ENCODE results near the gene NAT8L.
"Not testable (repeated sequence)": the region's sequence is repeated elsewhere in the genome, so short reads cannot be mapped to it uniquely, and the experiment has no call there.

NAT8L gene

GRCh38 chr4:2059046-2059725, at the start of gene NAT8L:
TSS of gene NAT8L (plus strand) at chr4:2059327. CDS start at chr4:2059512, 185 bp downstream.
- peak; percentile 28 to 90 for DNase-seq

DNA sequence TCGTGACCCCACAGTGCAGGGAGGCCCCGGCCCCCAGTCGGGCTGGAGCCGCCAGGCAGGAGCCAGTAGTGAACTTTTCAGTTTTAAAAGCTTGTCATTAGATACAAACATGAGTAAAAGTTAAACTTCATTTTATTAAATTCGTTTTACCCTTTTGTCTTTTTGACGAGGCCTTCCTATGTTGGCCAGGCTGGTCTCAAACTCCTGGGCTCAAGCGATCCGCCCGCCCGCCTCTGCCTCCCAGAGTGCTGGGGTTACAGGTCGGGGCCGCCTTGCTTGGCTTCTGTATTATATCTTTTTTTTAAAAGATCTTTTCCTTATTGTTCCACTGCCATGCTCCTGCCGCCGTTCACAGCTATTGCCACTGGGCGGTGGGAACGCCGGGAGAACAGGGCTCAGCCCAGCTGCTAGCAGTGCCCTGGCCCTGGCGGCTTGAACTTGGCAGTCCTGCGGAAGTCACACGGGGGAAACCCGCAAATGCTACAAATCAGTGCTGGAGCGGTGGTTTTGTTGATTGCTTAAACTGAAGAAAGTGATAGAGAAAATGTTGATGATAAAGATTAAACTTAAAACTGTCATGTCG, 49.4 kb upstream of the NAT8L start:
- peak; percentile 45 to 76 for DNase-seq

GRCh38 chr4:2011583-2011982, 47.5 kb upstream of the NAT8L start:
- no peak for DNase-seq

DNA sequence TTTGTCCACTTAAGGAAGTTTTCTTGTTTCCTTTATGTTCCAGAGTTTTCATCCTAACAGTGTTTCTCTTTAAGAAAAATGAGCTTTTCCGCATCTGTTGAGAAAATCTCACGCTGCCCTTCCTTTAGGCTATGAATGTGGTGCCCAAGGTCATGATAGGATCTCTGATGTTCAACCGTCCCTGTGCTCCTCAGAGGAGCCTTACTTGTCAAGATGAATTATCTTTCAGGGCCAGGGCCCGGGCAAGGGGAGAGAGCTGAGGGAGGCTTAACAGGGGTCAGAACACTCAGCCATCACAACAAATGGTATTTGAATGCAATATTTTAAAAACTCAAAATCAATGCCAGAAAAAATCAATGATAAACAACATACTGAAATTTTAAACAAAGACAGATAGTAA, 44.1 kb upstream of the NAT8L start:
- DNase-seq, result no peak

DNA sequence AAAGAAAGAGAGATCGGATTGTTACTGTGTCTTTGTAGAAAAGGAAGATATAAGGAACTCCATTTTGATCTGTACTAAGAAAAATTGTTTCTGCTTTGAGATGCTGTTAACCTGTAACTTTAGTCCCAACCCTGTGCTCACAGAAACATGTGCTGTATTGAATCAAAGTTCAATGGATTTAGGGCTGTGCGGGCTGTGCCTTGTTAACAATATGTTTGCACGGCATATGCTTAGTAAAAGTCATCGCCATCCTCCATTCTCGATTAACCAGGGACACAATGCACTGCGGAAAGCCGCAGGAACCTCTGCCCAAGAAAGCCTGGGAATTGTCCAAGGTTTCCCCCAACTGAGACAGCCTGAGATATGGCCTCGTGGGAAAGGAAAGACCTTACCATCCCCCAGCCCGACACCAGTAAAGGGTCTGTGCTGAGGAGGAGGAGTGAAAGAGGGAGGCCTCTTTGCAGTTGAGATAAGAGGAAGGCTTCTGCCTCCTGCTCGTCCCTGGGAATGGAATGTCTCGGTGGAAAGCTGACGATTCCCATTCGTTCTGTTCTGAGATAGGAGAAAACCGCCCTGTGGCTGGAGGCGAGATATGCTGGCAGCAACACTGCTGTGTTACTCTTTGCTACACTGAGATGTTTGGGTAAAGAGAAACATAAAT, 37.6 kb upstream of the NAT8L start:
- not testable (repeated sequence) for DNase-seq

DNA sequence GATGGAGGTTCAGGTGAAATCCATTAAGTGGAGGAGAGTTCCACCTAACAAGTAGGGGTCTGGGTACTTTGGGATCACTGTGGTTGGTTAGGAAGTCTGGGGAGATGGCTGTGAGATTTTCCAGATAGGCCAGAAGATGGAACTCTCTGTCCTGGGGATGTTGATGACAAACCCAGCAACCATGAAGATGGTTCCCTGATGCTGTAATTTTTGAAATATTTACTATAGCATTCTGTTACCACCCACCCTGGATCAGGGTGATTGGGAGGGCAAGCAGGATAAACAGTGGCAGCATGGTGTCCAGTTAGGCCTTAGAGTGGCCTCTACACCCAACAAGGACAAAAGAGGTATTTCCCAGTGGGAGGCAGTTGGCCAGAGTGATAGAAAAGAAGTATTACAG, 34.4 kb upstream of the NAT8L start:
- no peak for DNase-seq

GRCh38 chr4:2025817-2026216, 33.3 kb upstream of the NAT8L start:
- DNase-seq, result no peak

DNA sequence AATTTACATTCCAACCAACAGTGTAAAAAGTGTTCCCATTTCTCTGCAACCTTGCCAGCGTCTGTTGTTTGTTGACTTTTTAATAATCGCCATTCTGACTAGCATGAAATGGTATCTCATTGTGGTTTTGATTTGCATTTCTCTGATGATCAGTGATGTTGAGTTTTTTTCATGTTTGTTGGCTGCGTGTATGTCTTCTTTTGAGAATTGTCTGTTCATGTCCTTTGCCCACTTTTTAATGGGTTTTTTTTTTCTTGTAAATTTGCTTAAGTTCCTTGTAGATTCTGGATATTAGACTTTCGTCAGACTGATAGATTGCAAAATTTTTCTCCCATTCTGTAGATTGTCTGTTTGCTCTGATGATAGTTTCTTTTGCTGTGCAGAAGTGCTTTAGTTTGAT, 32.0 kb upstream of the NAT8L start:
- DNase-seq, result peak in 1 of 2 experiments; percentile 25

DNA sequence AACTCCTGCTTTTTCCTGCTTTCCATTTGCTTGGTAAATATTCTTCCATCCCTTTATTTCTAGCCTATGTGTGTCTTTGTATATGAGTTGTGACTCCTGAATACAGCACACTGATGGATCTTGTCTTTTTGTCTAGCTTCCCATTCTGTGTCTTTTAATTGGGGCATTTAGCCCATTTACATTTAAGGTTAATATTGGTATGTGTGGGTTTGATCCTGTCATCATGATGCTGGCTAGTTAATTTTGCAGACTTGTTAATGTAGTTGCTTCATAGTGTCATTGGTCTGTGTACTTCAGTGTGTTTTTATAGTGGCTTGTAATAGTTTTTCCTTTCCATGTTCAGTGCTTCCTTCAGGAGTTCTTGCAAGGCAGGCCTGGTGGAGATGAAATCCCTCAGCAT, 28.0 kb upstream of the NAT8L start:
- not testable (repeated sequence) for DNase-seq

DNA sequence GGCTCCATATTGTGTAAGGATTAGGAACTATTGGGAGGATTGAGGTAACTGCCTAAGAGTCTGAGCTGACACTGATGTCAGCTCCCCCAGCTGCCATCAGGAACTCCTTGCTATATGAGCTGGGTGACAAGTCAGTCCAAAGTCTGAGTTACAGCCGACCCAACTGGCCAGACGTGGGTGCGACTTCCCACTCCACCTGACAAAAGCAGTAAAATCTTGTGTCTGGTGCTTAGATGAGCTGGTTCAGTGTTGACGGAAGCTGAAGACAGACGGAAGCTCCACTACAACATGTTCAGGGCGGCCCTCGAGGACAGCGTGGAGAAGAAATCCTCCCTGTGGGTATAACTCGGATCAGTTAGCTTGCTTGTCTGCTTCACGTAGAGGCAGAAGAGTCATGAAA, 22.8 kb upstream of the NAT8L start:
- DNase-seq, result no peak

GRCh38 chr4:2036866-2037265, 22.3 kb upstream of the NAT8L start:
- DNase-seq, result no peak

- DNase-seq, result peak in 1 of 2 experiments; percentile 59
Observed at GRCh38 chr4:2040391-2041238, 18.5 kb upstream of the NAT8L start.

DNA sequence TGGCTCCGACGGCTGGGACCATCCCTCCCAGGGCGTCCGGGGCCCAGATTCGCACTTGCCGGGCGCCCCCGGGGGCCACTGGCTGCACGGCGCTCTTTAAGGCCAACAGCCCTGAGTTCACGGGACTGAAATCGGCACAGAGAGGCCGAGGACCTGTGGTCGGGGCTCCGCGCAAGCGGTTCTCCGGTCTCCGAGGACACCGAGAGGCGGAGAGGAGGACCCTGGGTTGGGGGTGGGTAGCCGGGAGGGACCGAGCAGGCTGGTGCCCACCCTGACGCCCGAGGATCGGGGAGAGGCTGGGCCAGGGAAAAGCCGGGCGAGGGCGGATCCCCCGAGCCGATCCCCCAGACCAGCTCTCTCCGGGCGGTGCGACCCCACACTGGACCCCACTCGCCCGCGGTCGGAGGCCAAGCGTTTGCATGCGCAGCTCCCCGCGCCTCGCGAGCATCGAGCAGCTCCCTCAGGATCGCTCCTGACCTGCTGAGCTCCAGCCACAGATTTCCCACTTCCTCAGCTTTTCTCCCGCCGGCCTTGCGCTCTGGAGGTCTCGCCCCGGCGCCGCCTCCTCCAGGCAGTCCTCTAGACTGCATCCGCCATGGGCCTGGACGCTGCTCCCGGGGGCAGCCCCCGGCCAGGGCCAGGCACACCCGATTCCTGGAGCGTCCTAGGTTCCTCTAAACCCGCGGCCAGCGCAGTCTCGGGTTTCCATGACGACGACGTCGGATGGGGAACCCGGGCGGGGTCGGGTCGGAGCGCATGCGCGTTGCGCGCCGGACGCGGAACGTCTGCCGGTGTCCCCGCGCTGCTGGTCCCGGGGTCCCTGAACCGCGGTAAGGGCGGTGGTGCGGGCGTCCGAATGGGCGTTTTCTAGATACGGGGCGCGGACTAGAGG, 17.6 kb upstream of the NAT8L start:
- DNase-seq, result peak in 1 of 2 experiments; percentile 86

DNA sequence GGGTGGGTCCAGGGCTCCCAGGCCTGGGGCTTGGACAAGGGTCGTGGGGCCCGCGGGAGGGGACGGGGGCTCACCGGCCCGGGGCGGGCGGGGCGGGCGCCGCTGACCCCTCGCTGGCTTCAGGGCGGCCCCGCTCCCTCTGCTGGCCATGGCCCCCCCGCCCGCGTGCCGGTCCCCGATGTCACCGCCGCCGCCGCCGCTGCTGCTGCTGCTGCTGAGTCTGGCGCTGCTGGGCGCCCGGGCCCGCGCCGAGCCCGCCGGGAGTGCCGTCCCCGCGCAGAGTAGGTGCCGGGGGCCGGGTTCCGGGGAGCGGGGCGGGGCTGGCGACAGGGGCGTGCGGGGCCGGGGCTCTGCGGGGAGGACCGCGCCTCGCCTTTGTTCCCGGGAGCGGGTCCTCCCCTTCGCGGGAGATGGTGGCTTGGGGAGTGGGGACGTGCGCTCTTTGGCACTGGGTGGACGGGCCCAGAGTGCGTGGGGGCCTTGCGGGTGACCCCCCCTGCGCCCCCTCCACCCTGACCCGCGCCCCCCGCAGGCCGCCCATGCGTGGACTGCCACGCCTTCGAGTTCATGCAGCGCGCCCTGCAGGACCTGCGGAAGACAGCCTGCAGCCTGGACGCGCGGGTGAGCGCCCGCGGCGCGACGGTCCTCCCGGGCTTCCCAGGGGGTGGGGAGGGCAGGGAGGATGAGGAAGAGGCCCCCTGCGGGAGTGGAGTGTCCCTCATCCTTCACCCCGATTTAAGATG, 16.8 kb upstream of the NAT8L start:
- DNase-seq, result peak in 1 of 2 experiments; percentile 52

- DNase-seq, result no peak
Observed at GRCh38 chr4:2042947-2043395, 16.2 kb upstream of the NAT8L start.

- no peak for DNase-seq
Observed at GRCh38 chr4:2043396-2044118, 15.6 kb upstream of the NAT8L start.

GRCh38 chr4:2044119-2044485, 15.0 kb upstream of the NAT8L start:
- no peak for DNase-seq

DNA sequence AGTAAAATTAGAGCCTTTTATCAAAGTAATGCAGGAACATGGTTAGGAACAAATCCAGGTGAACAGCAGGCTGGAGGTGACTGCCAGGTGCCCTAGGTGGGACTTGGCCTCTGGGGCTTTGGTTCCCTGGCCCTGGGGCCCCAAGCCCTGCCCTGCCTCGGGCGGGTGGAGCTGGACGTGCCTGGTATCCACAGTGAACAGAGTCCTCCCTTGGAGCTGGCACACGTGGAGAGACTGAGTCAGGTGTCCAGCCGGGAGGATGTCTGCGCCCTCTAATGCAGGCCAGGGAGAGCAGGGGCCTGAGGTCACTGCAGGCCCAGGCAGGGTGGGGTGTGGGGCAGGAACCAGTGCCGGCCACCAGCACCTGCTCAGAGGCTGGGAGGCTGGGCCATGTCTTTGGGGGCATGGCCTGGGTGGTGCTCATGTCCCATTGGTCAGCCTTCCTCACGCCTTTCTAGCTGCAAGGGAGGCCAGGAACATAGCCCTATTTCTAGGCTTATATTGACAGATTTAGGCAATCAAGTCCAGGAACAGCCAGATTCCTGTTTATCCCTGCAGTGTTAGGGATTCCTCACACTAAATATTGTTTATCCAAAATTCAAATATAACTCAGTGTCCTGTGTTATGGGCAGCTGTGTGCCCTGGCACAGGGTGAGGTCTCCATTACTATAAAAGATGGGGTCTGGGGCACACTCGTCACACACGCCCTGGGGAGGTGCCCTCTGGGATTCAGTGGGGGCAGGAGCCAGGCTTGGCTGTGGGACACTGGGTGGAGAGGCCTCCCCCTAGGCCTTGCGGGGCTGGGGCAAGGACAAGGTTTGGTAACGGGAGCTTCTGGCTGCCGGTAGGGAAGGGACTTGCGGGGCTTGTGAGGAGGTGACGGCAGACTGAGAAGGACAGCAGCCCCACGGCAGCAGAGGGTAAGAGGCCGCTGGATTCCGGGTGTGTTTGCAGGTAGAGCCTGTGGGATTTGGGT, 14.3 kb upstream of the NAT8L start:
- DNase-seq, result no peak

GRCh38 chr4:2045518-2045951, 13.6 kb upstream of the NAT8L start:
- no peak for DNase-seq
